HFF-Myc (cell line): ENCODE results near the gene ADAMTS16.

ENCODE experiments used
- DNase-seq: peaks from one replicate; pipeline ENCODE4 v3.0.0-alpha.2; 2011; ENCODE audit warnings: low read depth; ENCODE audit errors: extremely low read depth
- H3K4me3 ChIP-seq: replicated peaks from 2 replicates; pipeline ENCODE4 v1.5.1; 2011; ENCODE audit warnings: low read depth, mild to moderate bottlenecking, control low read depth, low read length
- CTCF ChIP-seq: IDR thresholded peaks from 2 replicates; pipeline ENCODE4 v1.5.1; 2012; ENCODE audit warnings: mild to moderate bottlenecking, low read depth, low read length, control low read depth; ENCODE audit errors: missing control alignments

Gene ADAMTS16

GRCh38 chr5:5192681-5193080, 52.6 kb downstream of the ADAMTS16 start:
- no peak overlapping the region for H3K4me3 ChIP-seq
- DNase-seq = no peak
- no peak for TF ChIP-seq CTCF

DNA sequence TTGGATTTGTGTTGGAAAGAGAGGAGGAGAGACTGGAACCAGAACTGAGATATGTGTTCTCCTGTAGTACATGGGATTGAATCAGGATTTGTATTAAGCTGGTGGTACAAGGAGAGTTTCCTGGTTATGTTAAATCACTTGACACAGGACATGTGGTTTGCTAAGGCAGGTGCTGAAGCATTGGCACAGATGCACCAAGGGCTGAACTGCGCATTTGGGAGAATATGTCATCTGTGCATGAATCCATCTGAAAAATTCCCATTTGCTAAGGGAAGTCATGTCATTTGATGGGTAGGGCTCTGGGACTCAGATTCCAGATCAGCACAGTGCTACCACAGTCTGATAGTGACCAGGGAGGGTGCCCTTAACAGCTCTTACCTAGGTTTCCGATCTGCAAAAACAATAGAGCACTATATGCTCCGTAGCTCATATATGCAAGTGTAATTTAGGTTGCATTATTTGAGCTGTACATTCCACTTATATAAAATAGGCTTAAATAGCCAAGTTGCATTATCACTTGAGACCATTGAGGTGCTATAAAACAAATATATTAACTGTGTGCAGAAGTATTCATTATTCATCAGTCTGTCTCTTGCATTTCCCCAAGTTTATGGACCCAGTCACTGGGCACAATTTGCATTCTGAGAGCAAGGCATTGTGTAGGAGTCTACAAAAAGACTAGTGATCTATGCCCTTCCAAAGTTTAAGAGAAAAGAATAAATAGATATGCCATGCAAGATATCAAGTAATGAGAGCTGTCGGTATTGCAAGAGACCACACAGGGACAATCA, 55.2 kb downstream of the ADAMTS16 start:
- no peak overlapping the region for H3K4me3 ChIP-seq
- no peak for TF ChIP-seq CTCF
- DNase-seq = no peak

DNA sequence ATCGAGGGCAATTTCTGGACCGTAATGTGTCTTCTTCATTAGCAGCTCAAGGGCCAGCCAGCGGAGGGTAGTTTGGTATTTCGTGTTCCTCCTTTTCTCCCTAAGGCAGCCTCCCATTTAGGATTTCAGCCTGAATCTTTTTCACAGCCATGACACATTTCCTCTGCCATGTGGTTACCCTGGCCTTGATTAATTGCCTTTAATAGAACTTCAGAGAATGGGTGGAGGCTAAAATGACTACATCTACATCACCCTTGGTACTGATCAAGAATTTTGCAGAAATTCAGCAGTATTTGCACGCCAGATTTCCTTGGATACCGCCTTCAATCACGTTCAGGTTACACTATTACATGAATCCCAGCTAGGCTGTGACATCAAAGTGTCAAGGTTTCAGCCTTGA, 58.0 kb downstream of the ADAMTS16 start:
- TF ChIP-seq CTCF = no peak
- no peak for DNase-seq
- H3K4me3 ChIP-seq = no peak overlapping the region

- H3K4me3 ChIP-seq = no peak overlapping the region
- no peak for DNase-seq
- no peak for TF ChIP-seq CTCF
These were observed 58.7 kb downstream of the ADAMTS16 start for GRCh38 chr5:5198815-5199214.

- no peak overlapping the region for H3K4me3 ChIP-seq
- no peak for DNase-seq
- no peak for TF ChIP-seq CTCF
These were observed 59.4 kb downstream of the ADAMTS16 start for GRCh38 chr5:5199495-5199894.

DNA sequence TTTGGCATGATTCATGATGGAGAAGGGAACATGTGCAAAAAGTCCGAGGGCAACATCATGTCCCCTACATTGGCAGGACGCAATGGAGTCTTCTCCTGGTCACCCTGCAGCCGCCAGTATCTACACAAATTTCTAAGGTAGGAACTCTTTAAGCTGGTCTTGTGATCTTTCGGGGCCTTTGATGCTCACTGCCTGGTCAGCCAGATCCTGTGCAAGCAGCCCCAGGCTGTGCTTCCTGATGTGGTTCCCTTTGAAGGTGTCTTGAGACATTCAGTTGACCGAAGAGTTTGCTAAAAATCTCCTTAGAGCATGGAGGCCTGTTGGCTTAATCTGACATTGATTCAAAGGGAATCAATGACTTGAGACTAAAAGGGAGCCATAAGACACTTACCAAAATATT, 60.0 kb downstream of the ADAMTS16 start:
- no peak for TF ChIP-seq CTCF
- no peak overlapping the region for H3K4me3 ChIP-seq
- DNase-seq = no peak

GRCh38 chr5:5202321-5202720, 62.2 kb downstream of the ADAMTS16 start:
- DNase-seq = no peak
- no peak for TF ChIP-seq CTCF
- H3K4me3 ChIP-seq = no peak overlapping the region
